ENCODE measurements around the gene CAMTA1. TPM values are rescaled to one million over a fixed set of nuclear protein-coding genes. Genes with fewer than 3 reads are reported as not detected.

The CAMTA1 gene
- total RNA-seq, 2 donors from 2014 or later = 55.3 to 69.5 TPM

- Mint-ChIP-seq H3K27ac (no peak overlapping the region), H3K27me3 (peaks cover 35% of the 10 kb centered on the region), H3K4me1 (no peaks in the 10 kb centered on the region), H3K36me3 (ENCODE audit: low read depth) (no peaks in the 10 kb centered on the region), H3K4me3 (no peak overlapping the region)
- DNase-seq (no peak), ATAC-seq (no peak)
- H3K9me3 ChIP-seq (ENCODE audit: control insufficient read depth, low read length, poor library complexity, severe bottlenecking) = no peaks in the 10 kb centered on the region
Observed at GRCh38 chr1:6935361-6935883, 150.2 kb downstream of the CAMTA1 start.

DNA sequence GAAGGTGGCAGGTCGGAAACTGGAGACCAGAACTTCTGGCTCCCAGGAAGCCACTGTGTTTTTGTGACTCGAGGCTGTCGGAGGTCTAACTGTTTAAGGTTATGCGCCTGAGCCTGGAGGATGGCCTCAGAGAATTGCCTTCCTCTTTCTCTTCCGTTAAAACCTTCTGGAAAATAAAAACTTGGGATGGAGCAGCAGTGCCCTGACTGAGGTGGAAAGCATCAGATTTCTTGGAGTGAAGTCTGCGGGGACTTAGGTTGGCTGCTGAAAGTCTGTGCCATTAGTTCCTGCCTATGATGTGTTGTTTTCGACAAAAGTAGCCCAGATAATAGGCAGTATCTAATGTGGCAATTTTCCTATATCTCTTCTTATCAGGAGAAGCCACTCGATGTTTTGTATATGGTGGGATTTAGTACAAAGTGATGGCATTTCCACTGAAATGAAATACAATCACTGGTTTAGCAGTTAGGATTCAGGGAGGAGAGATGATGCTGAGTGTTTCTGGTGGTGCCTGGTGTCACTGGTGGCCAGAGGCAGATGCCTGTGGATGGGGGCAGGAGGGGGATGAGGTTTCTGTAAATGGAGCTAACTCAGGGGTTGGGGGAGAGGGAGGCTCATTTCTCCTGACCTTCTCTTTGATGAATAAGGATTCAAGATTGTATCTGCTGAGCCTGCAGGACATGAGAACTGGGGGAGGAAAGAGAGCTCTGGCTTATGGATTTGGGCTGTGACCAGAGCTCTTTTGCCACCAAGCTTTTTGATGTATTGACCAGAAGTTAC lies 150.8 kb downstream of the CAMTA1 start:
- Mint-ChIP-seq H3K36me3 (ENCODE audit: low read depth) (no peaks in the 10 kb centered on the region), H3K4me1 (no peaks in the 10 kb centered on the region), H3K27me3 (peaks cover 28% of the 10 kb centered on the region), H3K4me3 (no peak overlapping the region), H3K27ac (no peak overlapping the region)
- no peak for DNase-seq
- ATAC-seq = no peak
- H3K9me3 ChIP-seq (ENCODE audit: control insufficient read depth, low read length, poor library complexity, severe bottlenecking) = no peaks in the 10 kb centered on the region

GRCh38 chr1:6937048-6937447 lies 151.8 kb downstream of the CAMTA1 start:
- ATAC-seq = no peak
- Mint-ChIP-seq H3K27me3 (peaks cover 21% of the 10 kb centered on the region), H3K27ac (no peak overlapping the region), H3K4me1 (no peaks in the 10 kb centered on the region), H3K4me3 (no peak overlapping the region), H3K36me3 (ENCODE audit: low read depth) (no peaks in the 10 kb centered on the region)
- no peaks in the 10 kb centered on the region for H3K9me3 ChIP-seq (ENCODE audit: control insufficient read depth, low read length, poor library complexity, severe bottlenecking)
- no peak for DNase-seq

DNA sequence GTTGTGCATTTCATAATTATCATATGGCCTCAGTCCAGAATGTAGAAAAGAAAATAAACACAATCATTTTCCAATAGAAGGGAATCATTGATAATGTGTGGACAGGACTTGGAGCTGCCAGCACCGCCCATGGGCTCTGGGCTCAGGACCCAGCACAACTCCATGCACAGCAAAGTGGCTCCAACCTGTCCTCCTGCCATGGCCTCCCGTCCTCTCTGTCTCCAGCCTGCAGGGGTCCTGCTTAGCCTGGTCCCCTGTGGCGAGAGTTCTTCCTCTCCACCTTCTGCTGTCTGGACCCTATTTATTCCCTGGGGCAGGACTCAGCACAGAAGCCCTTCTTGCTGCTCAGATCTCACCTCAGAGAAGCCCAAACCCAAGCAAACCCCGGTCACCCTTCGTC lies 154.1 kb downstream of the CAMTA1 start:
- DNase-seq = no peak
- no peak overlapping the region for H3K27ac Mint-ChIP-seq
- no peak overlapping the region for H3K4me3 Mint-ChIP-seq
- H3K36me3 Mint-ChIP-seq (ENCODE audit: low read depth) = no peaks in the 10 kb centered on the region
- peaks cover 2% of the 10 kb centered on the region for H3K4me1 Mint-ChIP-seq
- peaks cover 16% of the 10 kb centered on the region for H3K27me3 Mint-ChIP-seq
- H3K9me3 ChIP-seq (ENCODE audit: control insufficient read depth, low read length, poor library complexity, severe bottlenecking) = no peaks in the 10 kb centered on the region
- ATAC-seq = no peak

- Mint-ChIP-seq H3K4me1 (peaks cover 2% of the 10 kb centered on the region), H3K27me3 (peaks cover 20% of the 10 kb centered on the region), H3K27ac (no peak overlapping the region), H3K4me3 (no peak overlapping the region), H3K36me3 (ENCODE audit: low read depth) (no peaks in the 10 kb centered on the region)
- H3K9me3 ChIP-seq (ENCODE audit: control insufficient read depth, low read length, poor library complexity, severe bottlenecking) = no peaks in the 10 kb centered on the region
- no peak for DNase-seq
- ATAC-seq = no peak
Observed at GRCh38 chr1:6941786-6942185, 156.5 kb downstream of the CAMTA1 start.

DNA sequence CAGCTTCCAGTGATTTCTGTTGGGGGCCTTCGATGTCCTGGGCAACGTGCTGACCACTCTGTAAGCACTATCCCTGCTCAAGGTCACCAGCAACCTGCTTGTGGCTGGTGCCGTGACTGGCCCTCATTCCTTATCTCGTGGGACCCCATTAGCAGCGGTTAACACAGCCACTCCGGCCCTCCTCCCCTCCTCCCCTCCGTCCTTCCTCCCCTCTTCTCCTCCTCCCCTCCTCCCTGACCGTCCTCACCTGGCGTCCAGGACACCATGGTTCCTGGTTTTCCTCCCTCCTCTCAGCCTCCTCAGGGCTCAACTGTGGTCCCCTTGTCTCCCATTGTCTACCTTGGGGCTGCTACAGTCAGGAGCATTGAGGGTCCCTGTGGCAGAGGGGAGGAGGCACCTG lies 157.7 kb downstream of the CAMTA1 start:
- H3K27ac Mint-ChIP-seq = no peak overlapping the region
- no peak for ATAC-seq
- H3K4me1 Mint-ChIP-seq = peaks cover 2% of the 10 kb centered on the region
- no peaks in the 10 kb centered on the region for H3K9me3 ChIP-seq (ENCODE audit: control insufficient read depth, low read length, poor library complexity, severe bottlenecking)
- H3K36me3 Mint-ChIP-seq (ENCODE audit: low read depth) = peaks cover 2% of the 10 kb centered on the region
- H3K27me3 Mint-ChIP-seq = peaks cover 22% of the 10 kb centered on the region
- no peak for DNase-seq
- no peak overlapping the region for H3K4me3 Mint-ChIP-seq

- H3K4me1 Mint-ChIP-seq = peaks cover 2% of the 10 kb centered on the region
- H3K27ac Mint-ChIP-seq = peak overlapping the region; percentile 67
- H3K27me3 Mint-ChIP-seq = peaks cover 27% of the 10 kb centered on the region
- peaks cover 2% of the 10 kb centered on the region for H3K36me3 Mint-ChIP-seq (ENCODE audit: low read depth)
- DNase-seq (no peak), ATAC-seq (no peak)
- no peak overlapping the region for H3K4me3 Mint-ChIP-seq
- H3K9me3 ChIP-seq (ENCODE audit: control insufficient read depth, low read length, poor library complexity, severe bottlenecking) = no peaks in the 10 kb centered on the region
Observed at GRCh38 chr1:6944434-6944833, 159.2 kb downstream of the CAMTA1 start.

DNA sequence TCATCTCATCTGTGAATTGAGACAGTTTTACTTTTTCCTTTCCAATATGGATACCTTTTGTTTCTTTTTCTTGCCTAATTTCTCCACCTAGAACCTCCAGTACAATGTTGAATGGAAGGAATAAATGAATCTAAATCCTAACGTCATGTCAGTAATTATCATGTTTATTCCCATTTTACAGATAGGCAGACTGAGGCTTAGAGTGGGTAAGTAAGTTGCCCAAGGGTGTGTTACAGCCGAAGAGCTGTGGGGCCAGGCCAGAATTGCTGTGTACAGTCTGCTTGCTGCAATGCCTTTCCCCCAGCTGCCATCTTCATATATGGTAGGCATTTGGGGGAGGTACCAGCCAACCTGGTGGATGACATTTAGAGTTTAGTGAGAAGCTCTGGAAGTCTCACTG lies 162.7 kb downstream of the CAMTA1 start:
- ATAC-seq (no peak), DNase-seq (no peak)
- Mint-ChIP-seq H3K4me1 (peaks cover 2% of the 10 kb centered on the region), H3K36me3 (ENCODE audit: low read depth) (peaks cover 2% of the 10 kb centered on the region), H3K27me3 (peaks cover 34% of the 10 kb centered on the region), H3K27ac (no peak overlapping the region), H3K4me3 (no peak overlapping the region)
- H3K9me3 ChIP-seq (ENCODE audit: control insufficient read depth, low read length, poor library complexity, severe bottlenecking) = no peaks in the 10 kb centered on the region

DNA sequence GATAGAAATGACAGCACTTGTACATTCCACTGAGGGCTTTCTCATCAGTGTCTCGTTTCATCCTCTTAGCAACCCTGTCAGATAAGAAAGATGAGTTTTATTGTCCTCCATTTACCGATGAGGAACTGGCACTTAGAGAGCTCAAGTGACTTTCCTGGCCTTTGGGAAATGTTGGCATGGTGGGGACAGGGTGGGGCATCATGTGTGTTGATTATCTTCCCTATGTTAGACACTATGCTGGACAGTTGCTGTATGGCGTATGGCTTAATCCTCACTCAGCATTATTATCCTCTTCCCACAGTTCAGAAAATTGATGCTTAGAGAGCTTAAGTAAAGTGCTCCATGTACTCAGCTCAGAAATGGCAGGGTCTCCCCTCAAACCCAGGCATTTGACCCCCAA lies 163.2 kb downstream of the CAMTA1 start:
- no peak for ATAC-seq
- DNase-seq = no peak
- H3K4me1 Mint-ChIP-seq = peaks cover 2% of the 10 kb centered on the region
- H3K27me3 Mint-ChIP-seq = peaks cover 37% of the 10 kb centered on the region
- H3K36me3 Mint-ChIP-seq (ENCODE audit: low read depth) = peaks cover 2% of the 10 kb centered on the region
- H3K9me3 ChIP-seq (ENCODE audit: control insufficient read depth, low read length, poor library complexity, severe bottlenecking) = no peaks in the 10 kb centered on the region
- H3K27ac Mint-ChIP-seq = no peak overlapping the region
- H3K4me3 Mint-ChIP-seq = no peak overlapping the region

- H3K9me3 ChIP-seq (ENCODE audit: control insufficient read depth, low read length, poor library complexity, severe bottlenecking) = no peaks in the 10 kb centered on the region
- peaks cover 37% of the 10 kb centered on the region for H3K27me3 Mint-ChIP-seq
- no peak for DNase-seq
- H3K4me1 Mint-ChIP-seq = peaks cover 1% of the 10 kb centered on the region
- H3K27ac Mint-ChIP-seq = no peak overlapping the region
- H3K4me3 Mint-ChIP-seq = no peak overlapping the region
- no peak for ATAC-seq
- peaks cover 2% of the 10 kb centered on the region for H3K36me3 Mint-ChIP-seq (ENCODE audit: low read depth)
Observed at GRCh38 chr1:6948861-6949260, 163.6 kb downstream of the CAMTA1 start.

DNA sequence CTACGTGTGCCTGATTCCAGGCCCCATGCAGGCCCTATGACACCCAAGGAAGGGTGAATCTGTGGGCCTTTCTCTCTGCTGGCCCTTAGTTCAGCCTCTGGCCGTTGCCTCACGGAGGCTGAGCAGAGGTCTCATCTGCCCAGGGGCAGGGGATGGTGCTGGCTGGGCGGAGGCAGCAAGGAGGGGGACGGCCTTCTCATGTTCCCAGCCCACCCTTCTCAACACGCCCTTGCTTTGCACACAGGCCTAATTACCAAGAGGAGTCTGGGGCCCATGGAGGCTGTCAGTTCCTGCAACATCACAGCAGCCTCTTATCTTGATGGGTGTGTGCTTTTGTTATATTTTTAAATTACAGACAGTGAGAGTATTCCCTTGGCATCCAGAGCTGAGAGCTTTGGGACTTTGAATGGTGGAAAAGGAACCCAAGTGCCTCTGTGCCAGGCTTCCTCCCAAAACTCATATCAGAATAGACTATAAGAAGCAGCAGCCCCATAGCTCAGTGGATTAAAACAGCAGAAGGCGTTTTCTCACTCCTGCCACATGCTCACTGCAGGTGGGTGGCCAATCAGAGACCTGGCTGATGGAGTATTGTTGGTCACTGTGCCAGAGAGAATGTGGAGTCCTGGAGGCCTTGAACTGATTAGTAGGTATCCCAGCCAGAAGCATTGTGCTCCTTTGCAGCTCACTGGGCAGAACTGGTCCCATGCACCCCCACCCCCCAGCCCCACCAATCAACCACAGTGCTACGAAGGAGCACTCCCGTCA lies 164.9 kb downstream of the CAMTA1 start:
- H3K4me1 Mint-ChIP-seq = no peaks in the 10 kb centered on the region
- no peaks in the 10 kb centered on the region for H3K9me3 ChIP-seq (ENCODE audit: control insufficient read depth, low read length, poor library complexity, severe bottlenecking)
- no peak for DNase-seq
- H3K27ac Mint-ChIP-seq = no peak overlapping the region
- H3K27me3 Mint-ChIP-seq = peaks cover 35% of the 10 kb centered on the region
- no peak for ATAC-seq
- H3K4me3 Mint-ChIP-seq = no peak overlapping the region
- peaks cover 2% of the 10 kb centered on the region for H3K36me3 Mint-ChIP-seq (ENCODE audit: low read depth)

DNA sequence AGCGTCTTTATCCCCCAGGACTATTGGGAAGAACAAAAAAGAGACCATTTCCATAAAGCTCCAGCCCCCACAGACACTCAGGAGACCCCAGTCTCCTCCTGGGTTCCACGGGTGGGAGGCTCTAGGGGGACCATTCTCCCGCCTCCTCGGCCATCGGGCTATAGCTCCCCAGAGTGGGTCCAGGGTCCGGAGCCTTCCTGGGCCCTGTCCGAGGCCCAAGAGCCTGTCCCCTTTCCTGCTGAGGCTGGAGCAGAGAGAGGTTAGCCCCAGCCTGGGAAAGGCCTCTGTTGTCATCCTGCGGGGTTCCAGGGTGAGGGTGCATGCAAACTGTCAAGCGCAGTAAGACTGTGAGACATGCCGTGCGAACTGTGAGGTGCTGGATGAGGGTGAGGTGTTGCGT lies 166.3 kb downstream of the CAMTA1 start:
- no peak for DNase-seq
- no peak overlapping the region for H3K4me3 Mint-ChIP-seq

GRCh38 chr1:6953216-6953615 lies 168.0 kb downstream of the CAMTA1 start:
- Mint-ChIP-seq H3K4me1 (no peaks in the 10 kb centered on the region), H3K4me3 (no peak overlapping the region), H3K27ac (peak overlapping the region; percentile 37), H3K36me3 (ENCODE audit: low read depth) (no peaks in the 10 kb centered on the region), H3K27me3 (peaks cover 36% of the 10 kb centered on the region)
- DNase-seq (no peak), ATAC-seq (no peak)
- H3K9me3 ChIP-seq (ENCODE audit: control insufficient read depth, low read length, poor library complexity, severe bottlenecking) = no peaks in the 10 kb centered on the region

More for the DNA sequence above, 166.3 kb downstream of the CAMTA1 start:
- H3K27me3 Mint-ChIP-seq = peaks cover 35% of the 10 kb centered on the region
- no peaks in the 10 kb centered on the region for H3K9me3 ChIP-seq (ENCODE audit: control insufficient read depth, low read length, poor library complexity, severe bottlenecking)
- no peak for ATAC-seq
- no peak overlapping the region for H3K27ac Mint-ChIP-seq
- peaks cover 2% of the 10 kb centered on the region for H3K36me3 Mint-ChIP-seq (ENCODE audit: low read depth)
- no peaks in the 10 kb centered on the region for H3K4me1 Mint-ChIP-seq
